CD4-positive, alpha-beta T cell treated with Interferon alpha-2 for 1 hour (primary cell): ENCODE measurements around the gene NEO1.
"Not testable (repeated sequence)": the region's sequence is repeated elsewhere in the genome, so short reads cannot be mapped to it uniquely, and the experiment has no call there.

Experiments used
- DNase-seq, 2 donors: peaks; one replicate each; pipeline ENCODE4 v3.0.0-alpha.2; 2020 to 2022

NEO1 gene

GRCh38 chr15:73150831-73151230, 98.6 kb downstream of the NEO1 start:
- no peak for DNase-seq

- no peak for DNase-seq
These were observed 100.8 kb downstream of the NEO1 start for GRCh38 chr15:73153024-73153423.

GRCh38 chr15:73153447-73153846, 101.2 kb downstream of the NEO1 start:
- DNase-seq, result no peak

GRCh38 chr15:73156431-73157191, 104.3 kb downstream of the NEO1 start:
- DNase-seq, result no peak

- DNase-seq, result no peak
These were observed 109.3 kb downstream of the NEO1 start for GRCh38 chr15:73161546-73161945.

- no peak for DNase-seq
These were observed 113.2 kb downstream of the NEO1 start for GRCh38 chr15:73165435-73165834.

GRCh38 chr15:73165844-73166243, 113.6 kb downstream of the NEO1 start:
- DNase-seq, result no peak

GRCh38 chr15:73166711-73167110, 114.4 kb downstream of the NEO1 start:
- DNase-seq, result not testable (repeated sequence)

GRCh38 chr15:73168487-73168886, 116.2 kb downstream of the NEO1 start:
- DNase-seq, result no peak

- DNase-seq, result no peak
These were observed 119.4 kb downstream of the NEO1 start for GRCh38 chr15:73171711-73172110.

- DNase-seq, result no peak
These were observed 120.2 kb downstream of the NEO1 start for GRCh38 chr15:73172508-73172907.

- no peak for DNase-seq
These were observed 121.9 kb downstream of the NEO1 start for GRCh38 chr15:73174171-73174570.

- no peak for DNase-seq
These were observed 123.1 kb downstream of the NEO1 start for GRCh38 chr15:73175382-73175781.

GRCh38 chr15:73176598-73176997, 124.3 kb downstream of the NEO1 start:
- no peak for DNase-seq

- DNase-seq, result no peak
These were observed 130.8 kb downstream of the NEO1 start for GRCh38 chr15:73183071-73183470.

- no peak for DNase-seq
These were observed 137.9 kb downstream of the NEO1 start for GRCh38 chr15:73190189-73190601.

GRCh38 chr15:73195166-73195565, 142.9 kb downstream of the NEO1 start:
- DNase-seq, result no peak

GRCh38 chr15:73196113-73196512, 143.8 kb downstream of the NEO1 start:
- no peak for DNase-seq

GRCh38 chr15:73200339-73200738, 148.1 kb downstream of the NEO1 start:
- DNase-seq, result no peak

- DNase-seq, result no peak
These were observed 158.4 kb downstream of the NEO1 start for GRCh38 chr15:73210630-73211029.

GRCh38 chr15:73212424-73212823, 160.2 kb downstream of the NEO1 start:
- no peak for DNase-seq

- DNase-seq, result not testable (repeated sequence)
These were observed 169.2 kb downstream of the NEO1 start for GRCh38 chr15:73221450-73221849.

GRCh38 chr15:73225358-73226015, 173.2 kb downstream of the NEO1 start:
- peak; percentile 3 to 24 for DNase-seq

GRCh38 chr15:73226093-73226814, 174.0 kb downstream of the NEO1 start:
- no peak for DNase-seq
